A673 (cell line): ENCODE data around the gene ZNF324. TPM values are rescaled to one million over a fixed set of nuclear protein-coding genes. Genes with fewer than 3 reads are reported as not detected.
"Not testable (repeated sequence)": the region's sequence is repeated elsewhere in the genome, so short reads cannot be mapped to it uniquely, and the experiment has no call there.

Experiments used
- BruUV-seq: library from RNA; stranded (reverse); fragments of 400-500 nt; replicated peaks from 2 replicates; lab custom pipeline; 2021; lab: Mats Ljungman, UMichigan
- CTCF ChIA-PET: fragments of 300-600 bp; sonication (Branson Sonifier 250); formaldehyde crosslinking; loops from one replicate; lab custom pipeline; 2022; ENCODE audit warnings: antibody characterized with exemption; lab: Charles Lee
- POLR2A ChIA-PET: fragments of 300-600 bp; sonication (Branson Sonifier 250); formaldehyde crosslinking; loops from one replicate; lab custom pipeline; 2022; ENCODE audit warnings: antibody characterized with exemption; ENCODE audit not compliant: low non-redundant PET; lab: Charles Lee
- DNase-seq: peaks from one replicate; pipeline ENCODE4 v3.0.0-alpha.2; 2015; ENCODE audit warnings: low spot score
- H3K27ac ChIP-seq: fragments of 200-600 bp; sonication (generic); 2 replicates; pipeline ENCODE4 v1.5.1; 2016; ENCODE audit warnings: mixed run types, low read depth, mild to moderate bottlenecking, mixed read lengths, antibody characterized with exemption, low read length; ENCODE audit not compliant: poor library complexity, severe bottlenecking
- H3K27me3 ChIP-seq: fragments of 200-600 bp; sonication (generic); replicated peaks from 2 replicates; pipeline ENCODE4 v1.6.1; 2017; ENCODE audit warnings: mixed run types, low read depth, mild to moderate bottlenecking, mixed read lengths, antibody characterized with exemption, low read length; ENCODE audit not compliant: insufficient read depth, poor library complexity
- H3K36me3 ChIP-seq: fragments of 200-600 bp; sonication (generic); 2 replicates; pipeline ENCODE4 v1.6.1; 2016; ENCODE audit warnings: mixed run types, mild to moderate bottlenecking, mixed read lengths, antibody characterized with exemption, low read length; ENCODE audit not compliant: insufficient read depth, poor library complexity, severe bottlenecking
- H3K4me1 ChIP-seq: fragments of 200-600 bp; sonication (generic); 2 replicates; pipeline ENCODE4 v1.6.1; 2017; ENCODE audit warnings: mixed run types, mild to moderate bottlenecking, mixed read lengths, antibody characterized with exemption, low read length; ENCODE audit not compliant: insufficient read depth, poor library complexity, severe bottlenecking
- H3K4me3 ChIP-seq: fragments of 200-600 bp; sonication (generic); 2 replicates; pipeline ENCODE4 v1.5.1; 2016; ENCODE audit warnings: low read depth, mixed run types, mild to moderate bottlenecking, mixed read lengths, low read length; ENCODE audit not compliant: poor library complexity, severe bottlenecking
- H3K9me3 ChIP-seq: fragments of 200-600 bp; sonication (generic); 2 replicates; pipeline ENCODE4 v1.6.1; 2016; ENCODE audit warnings: mixed run types, low read depth, mild to moderate bottlenecking, mixed read lengths, antibody characterized with exemption, low read length; ENCODE audit not compliant: poor library complexity, severe bottlenecking
- EZH2 ChIP-seq: fragments of 200-600 bp; sonication (generic); IDR thresholded peaks from 2 replicates; pipeline ENCODE4 v1.6.1; 2017; ENCODE audit warnings: borderline replicate concordance, low read depth, mild to moderate bottlenecking, mixed read lengths, antibody characterized with exemption, low read length; ENCODE audit not compliant: poor library complexity, severe bottlenecking
- intact Hi-C: fragments of 100-400 bp; cut with micrococcal nuclease; formaldehyde crosslinking; loops from one replicate; pipeline ENCODE4 v1.10.0; 2022; ENCODE audit not compliant: unreplicated experiment
- total RNA-seq: library from RNA; stranded (reverse); gene quantifications from 2 replicates; pipeline ENCODE4 v1.2.3, GENCODE V29; 2021
- TF ChIP-seq, protein P1 (sequence below): fragments of 300-800, 200-600 bp; sonication (generic); conservative IDR thresholded peaks from 2 replicates; pipeline ENCODE4 v1.5.1; 2017; ENCODE audit warnings: low read depth, mild to moderate bottlenecking, antibody characterized with exemption, low read length, moderate library complexity, mixed read lengths

Gene ZNF324
- total RNA-seq, 1 experiment from 2014 or later = 12.7 TPM

DNA sequence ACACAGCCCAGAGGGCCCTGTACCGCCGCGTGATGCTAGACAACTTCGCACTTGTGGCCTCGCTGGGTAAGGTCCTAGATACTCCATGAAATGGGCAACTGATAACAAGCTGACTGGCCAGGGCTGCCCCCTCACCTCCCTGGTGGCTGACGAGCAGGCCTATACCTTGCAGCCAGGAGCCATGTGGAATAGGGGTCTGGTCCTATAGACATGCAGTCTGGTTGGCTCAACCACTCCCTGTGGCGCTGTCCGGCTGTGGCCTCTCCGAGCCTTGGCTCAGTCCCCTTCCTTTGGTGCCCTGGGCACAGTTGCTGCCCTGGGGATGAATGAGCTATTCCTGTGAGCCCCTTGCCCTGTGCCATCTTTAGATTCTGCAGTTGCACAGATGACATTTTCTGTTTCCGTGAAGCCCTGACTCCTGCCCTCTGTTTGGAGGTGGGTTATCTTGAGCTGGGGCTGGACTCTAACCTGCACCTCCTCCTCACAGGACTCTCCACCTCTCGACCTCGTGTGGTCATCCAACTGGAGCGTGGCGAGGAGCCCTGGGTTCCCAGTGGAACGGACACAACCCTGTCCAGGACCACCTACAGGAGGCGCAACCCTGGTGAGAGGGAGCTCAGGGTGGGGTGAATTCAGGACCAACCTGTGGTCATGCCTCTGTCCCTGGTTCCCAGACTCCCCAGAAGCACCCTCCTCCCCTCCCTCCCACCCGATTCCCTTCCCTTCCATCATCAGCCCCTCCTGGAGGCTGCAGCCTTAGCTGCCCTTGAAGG, 2.5 kb downstream of the ZNF324 start:
- Histone ChIP-seq H3K4me1 (no peaks in the 10 kb centered on the region), H3K27ac (no peak overlapping the region), H3K9me3 (no peaks in the 10 kb centered on the region), H3K4me3 (no peak overlapping the region), H3K36me3 (no peaks in the 10 kb centered on the region), H3K27me3 (no peaks in the 10 kb centered on the region)
- ChIA-PET CTCF (no interaction called here), POLR2A (no interaction called here)
- BruUV-seq = no TSS peak
- no peak for DNase-seq
- intact Hi-C loops = no loop called here
- TF ChIP-seq, protein P1, sequence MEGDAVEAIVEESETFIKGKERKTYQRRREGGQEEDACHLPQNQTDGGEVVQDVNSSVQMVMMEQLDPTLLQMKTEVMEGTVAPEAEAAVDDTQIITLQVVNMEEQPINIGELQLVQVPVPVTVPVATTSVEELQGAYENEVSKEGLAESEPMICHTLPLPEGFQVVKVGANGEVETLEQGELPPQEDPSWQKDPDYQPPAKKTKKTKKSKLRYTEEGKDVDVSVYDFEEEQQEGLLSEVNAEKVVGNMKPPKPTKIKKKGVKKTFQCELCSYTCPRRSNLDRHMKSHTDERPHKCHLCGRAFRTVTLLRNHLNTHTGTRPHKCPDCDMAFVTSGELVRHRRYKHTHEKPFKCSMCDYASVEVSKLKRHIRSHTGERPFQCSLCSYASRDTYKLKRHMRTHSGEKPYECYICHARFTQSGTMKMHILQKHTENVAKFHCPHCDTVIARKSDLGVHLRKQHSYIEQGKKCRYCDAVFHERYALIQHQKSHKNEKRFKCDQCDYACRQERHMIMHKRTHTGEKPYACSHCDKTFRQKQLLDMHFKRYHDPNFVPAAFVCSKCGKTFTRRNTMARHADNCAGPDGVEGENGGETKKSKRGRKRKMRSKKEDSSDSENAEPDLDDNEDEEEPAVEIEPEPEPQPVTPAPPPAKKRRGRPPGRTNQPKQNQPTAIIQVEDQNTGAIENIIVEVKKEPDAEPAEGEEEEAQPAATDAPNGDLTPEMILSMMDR = no peak
- TF ChIP-seq EZH2 = no peak

DNA sequence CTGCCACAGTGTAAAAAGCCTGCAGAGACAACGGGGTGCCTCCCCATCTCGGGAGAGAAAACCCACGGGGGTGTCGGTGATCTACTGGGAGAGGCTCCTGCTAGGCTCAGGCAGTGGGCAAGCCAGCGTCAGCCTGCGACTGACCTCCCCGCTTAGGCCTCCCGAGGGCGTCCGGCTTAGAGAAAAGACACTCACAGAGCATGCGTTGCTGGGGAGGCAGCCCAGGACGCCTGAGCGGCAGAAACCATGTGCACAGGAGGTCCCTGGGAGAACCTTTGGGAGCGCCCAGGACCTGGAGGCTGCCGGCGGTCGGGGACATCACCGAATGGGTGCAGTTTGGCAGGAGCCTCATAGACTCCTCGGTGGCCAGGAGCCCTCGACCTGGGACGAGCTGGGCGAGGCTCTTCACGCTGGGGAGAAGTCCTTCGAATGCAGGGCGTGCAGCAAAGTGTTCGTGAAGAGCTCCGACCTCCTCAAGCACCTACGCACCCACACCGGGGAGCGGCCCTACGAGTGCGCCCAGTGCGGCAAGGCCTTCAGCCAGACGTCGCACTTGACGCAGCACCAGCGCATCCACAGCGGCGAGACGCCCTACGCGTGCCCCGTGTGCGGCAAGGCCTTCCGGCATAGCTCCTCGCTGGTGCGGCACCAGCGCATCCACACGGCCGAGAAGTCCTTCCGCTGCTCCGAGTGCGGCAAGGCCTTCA, 4.1 kb downstream of the ZNF324 start:
- CTCF ChIA-PET = not testable (repeated sequence)

DNA sequence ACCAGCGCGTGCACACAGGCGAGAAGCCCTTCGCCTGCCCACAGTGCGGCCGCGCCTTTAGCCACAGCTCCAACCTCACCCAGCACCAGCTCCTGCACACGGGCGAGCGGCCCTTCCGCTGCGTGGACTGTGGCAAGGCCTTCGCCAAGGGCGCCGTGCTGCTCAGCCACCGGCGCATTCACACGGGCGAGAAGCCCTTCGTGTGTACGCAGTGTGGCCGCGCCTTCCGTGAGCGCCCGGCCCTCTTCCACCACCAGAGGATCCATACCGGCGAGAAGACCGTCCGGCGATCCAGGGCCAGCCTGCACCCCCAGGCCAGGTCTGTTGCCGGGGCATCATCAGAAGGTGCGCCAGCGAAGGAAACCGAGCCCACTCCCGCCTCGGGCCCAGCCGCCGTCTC, 4.9 kb downstream of the ZNF324 start:
- no peak for DNase-seq
- no TSS peak for BruUV-seq
- Histone ChIP-seq H3K27me3 (no peaks in the 10 kb centered on the region), H3K4me3 (no peak overlapping the region), H3K4me1 (peaks cover 4% of the 10 kb centered on the region), H3K9me3 (no peaks in the 10 kb centered on the region), H3K36me3 (no peaks in the 10 kb centered on the region), H3K27ac (no peak overlapping the region)
- ChIA-PET CTCF (no interaction called here), POLR2A (no interaction called here)
- intact Hi-C loops = no loop called here
- TF ChIP-seq EZH2 = no peak
- TF ChIP-seq, protein P1 = no peak

More for the DNA sequence above, 4.1 kb downstream of the ZNF324 start:
- H3K9me3 ChIP-seq, H3K4me3 ChIP-seq, POLR2A ChIA-PET, H3K27me3 ChIP-seq, intact Hi-C loops, BruUV-seq, H3K36me3 ChIP-seq, H3K27ac ChIP-seq, H3K4me1 ChIP-seq, DNase-seq: not testable (repeated sequence)
